ENCODE data around the gene EBF3.
"Not testable (repeated sequence)": the region's sequence is repeated elsewhere in the genome, so short reads cannot be mapped to it uniquely, and the experiment has no call there.

EBF3 gene

GRCh38 chr10:129926066-129927055 is 37.7 kb downstream of the EBF3 start:
- DNase-seq = no peak

DNA sequence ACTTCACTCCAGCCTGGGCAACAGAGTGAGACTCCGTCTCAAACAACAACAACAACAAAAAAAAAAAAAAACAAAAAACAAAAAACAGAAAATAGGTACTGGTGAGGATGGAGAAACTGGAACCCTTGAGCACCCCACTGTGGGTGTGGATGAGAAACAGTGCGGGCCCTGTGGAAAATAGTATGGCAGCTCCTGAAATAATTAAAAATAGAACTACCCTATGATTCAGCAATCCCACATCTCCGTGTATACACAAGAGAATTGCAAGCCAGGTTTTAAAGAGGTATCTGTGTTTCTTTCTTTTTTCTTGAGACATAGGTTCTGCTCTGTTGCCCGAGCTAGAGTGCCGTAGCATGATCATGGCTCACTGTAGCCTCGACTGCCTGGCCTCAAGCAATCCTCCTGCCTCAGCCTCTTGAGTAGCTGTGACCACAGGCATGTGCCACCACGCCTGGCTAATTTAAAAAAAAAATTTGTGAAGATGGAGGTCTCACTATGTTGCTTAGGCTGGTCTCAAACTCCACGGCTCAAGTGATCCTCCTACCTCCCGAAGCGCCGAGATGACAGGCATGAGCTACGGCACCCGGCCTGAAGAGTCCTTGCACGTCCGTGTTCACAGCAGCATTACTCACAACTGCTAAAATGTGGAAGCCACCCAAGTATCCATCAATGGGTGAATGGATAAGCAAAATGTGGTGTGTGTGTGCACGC is 39.5 kb downstream of the EBF3 start:
- DNase-seq = no peak

DNA sequence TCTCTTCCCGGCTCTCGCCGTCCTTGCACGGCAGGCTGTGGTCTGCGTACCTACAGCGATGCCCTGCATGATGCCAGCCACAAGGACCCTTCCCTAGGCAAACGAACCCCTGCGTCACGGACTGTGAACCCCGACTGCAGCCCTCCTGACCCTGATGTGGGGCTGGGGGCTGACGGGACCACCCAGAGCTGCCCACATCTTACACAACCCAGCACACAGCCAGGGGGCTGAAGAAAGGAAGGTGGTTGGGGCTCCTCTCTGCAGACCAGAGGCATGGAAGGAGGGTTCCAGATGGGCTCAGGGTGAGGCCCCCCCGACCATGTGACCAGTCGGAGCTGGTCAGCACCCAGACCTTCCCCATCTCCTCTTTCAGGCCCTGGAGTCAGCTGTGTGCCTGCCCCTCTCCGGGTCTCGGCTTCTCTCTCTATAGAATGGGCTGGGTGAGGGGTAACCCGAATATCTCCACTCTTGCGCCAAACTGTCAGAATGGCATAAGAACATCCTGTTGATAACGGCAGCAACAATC is 41.4 kb downstream of the EBF3 start:
- DNase-seq = no peak

DNA sequence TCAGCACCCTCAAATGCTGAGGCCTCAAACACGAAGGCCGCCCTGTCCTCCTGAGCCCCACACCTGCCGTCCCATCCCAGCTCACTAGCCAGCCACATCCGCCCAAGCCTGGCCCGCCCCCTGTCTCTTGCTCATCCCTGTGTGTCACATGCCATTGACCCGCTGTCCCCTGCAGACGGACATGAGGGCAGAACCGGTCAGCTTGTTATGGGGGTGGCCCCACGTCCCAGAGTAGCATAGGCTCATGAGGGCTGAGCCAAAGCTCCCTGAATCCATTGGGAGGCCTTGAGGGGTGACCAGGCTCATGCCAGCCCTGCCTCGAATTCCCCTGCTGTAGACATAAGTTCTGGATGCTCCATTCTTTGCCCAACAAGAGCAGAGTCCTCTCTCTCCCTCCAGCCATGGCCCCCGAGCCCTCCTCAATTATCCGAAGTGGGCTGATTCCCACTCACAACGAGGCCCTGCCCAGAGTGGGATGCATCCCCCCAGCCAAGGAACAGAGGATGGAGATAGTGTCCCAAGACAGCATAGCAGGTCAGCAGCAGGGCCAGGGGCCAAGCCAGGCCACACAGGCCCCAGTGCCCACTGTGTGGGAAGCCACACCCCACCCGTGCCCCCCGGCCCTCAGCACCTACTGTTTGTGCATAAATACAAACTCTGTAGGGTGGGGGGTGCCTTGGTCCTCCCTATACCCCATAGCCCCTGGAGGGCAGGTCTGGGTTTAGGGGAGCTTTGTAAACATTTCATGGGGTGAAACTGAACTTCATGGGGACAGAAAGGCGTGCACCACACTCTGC is 42.1 kb downstream of the EBF3 start:
- DNase-seq = no peak

DNA sequence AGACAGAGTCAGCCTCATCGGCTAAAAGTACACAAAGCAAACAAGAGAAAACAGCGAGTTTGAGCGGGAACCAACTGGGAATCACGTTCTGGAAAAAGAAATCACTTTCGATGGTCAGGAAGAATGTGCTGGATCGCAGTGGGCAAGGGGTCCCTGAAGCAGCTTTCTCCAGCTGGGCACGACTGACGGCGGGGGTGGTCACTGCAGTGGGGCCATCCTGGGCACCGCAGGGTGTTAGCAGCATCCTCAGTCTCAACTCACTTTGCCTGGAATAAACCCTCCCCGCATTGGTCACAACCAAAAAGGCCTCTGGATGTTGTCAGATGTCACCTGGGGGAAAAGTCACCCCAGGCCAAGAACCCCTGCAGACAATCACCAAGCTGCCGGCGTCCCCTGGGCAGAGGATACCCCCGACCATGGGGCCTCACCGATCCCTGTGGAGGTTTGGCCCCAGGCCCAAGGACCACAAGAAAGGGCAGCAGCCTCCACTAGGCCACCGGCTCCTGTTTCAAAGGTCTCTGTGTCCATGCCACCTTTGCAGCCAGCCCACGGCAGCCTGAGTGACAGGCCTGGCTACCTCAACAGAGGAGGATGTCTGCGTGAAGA is 42.9 kb downstream of the EBF3 start:
- no peak for DNase-seq

DNA sequence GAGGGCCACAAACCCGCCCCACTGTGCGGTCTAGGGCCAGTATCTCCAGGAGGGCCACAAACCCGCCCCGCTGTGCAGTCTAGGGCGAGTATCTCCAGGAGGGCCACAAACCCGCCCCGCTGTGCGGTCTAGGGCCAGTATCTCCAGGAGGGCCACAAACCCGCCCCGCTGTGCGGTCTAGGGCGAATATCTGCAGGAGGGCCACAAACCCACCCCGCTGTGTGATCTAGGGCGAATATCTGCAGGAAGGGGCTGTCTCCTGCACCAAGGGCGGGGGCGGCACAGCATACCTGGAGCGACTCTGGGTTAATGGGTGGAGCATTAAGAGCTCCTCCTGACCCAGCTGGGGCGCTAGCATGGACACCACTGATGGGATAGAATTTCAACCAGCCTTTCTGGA is 43.9 kb downstream of the EBF3 start:
- DNase-seq = not testable (repeated sequence)

GRCh38 chr10:129919358-129919757 is 44.7 kb downstream of the EBF3 start:
- DNase-seq = no peak

DNA sequence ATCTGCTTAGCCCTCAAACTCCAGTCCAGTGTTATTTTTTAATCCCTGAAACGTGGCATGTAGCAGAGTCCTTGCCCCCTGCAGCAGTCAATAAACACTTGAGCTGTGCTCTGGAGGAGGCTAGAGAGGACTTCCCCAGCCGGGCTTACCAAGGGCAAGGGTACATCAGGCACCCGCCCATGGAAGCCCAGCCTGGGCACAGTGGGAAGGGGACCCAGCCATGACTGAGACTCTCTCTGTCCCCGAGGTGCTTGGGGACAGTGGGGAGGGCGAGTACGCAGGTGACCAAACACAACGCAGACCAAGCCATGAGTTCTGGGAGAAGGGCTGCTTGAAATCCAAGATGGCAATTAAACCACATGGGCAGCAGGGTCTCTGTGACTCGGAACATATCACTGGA is 45.2 kb downstream of the EBF3 start:
- DNase-seq = no peak

GRCh38 chr10:129918401-129918800 is 45.7 kb downstream of the EBF3 start:
- no peak for DNase-seq

GRCh38 chr10:129917936-129918335 is 46.1 kb downstream of the EBF3 start:
- DNase-seq = no peak

DNA sequence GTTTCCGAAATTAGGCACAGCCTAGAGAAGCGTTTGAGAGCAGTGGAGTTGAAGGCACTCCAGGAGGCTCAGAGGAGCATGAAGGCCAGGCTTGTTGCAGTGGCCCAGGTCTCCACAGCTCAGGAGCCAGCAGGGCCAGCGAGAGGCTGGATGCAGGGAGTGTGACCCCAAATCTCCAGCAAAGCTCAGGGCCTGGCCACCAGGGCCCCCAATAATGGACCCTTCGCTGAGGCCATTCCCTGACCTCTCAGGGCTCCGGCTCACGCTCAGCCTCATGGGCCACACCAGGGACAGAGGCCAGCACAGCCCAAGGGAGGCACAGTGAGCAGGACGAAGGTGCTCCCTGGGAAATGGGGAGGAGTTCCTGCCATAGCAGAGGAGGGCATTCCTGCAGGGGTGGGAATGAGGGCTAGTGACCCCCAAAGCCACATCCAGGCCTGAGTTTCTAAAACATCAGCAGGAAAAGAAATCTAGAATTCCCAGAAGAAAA is 47.5 kb downstream of the EBF3 start:
- DNase-seq = no peak

- no peak for DNase-seq
Observed at GRCh38 chr10:129915526-129916378, 48.3 kb downstream of the EBF3 start.

DNA sequence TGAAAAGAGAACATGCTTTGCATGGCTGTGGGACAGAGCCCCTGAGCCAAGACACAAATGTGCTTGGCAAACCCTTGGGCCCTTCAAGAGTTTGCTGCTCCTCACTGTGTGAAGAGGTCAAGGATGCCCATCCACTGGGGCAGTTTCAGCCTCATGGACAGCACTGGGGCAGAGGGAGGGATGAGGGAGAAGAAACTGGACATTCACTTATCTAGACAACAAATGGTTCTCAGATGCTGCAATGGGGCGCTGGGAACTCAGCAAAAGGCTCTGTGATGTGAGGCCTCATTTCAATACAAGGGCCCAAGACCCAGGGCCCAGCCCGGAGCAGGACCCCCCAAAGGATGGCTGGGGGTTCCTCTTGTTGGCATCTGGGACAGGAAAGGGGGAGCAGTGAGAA is 49.1 kb downstream of the EBF3 start:
- DNase-seq = no peak

DNA sequence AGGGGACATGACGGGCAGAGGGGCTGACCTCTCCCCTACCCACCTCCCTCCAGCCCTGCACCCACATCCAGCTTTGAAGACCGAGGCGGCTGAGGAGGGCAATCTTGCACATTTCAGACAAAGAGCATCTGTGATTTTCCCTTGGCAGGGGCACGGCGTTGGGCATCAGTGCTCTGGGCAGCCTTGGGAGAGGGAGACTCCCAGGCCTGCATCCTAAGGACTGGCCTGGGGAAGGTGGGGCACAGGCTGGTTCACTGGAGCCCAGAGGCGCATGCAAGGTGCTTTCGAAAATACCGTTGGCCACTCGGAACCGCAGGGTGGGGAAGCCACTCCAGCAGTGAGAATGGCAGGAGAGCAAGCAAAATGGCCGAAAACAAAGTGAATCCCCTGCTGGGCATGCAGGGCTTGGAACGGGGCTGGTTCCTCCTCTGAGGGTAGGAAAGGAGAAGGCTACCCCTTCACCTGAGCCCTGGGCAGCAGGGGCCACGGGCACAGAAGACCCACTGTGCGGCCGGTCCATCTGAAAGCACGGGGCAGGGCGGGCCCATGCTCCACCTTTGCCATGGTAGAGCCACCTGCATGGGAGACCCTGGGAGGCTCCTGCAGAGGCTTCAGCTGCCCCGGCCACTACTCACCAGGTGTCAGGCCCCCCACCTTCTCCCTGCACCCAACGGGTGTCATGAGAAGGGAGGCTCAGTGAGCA is 49.8 kb downstream of the EBF3 start:
- no peak for DNase-seq

- peak; percentile 67 for DNase-seq
Observed at GRCh38 chr10:129912986-129913695, 50.9 kb downstream of the EBF3 start.

DNA sequence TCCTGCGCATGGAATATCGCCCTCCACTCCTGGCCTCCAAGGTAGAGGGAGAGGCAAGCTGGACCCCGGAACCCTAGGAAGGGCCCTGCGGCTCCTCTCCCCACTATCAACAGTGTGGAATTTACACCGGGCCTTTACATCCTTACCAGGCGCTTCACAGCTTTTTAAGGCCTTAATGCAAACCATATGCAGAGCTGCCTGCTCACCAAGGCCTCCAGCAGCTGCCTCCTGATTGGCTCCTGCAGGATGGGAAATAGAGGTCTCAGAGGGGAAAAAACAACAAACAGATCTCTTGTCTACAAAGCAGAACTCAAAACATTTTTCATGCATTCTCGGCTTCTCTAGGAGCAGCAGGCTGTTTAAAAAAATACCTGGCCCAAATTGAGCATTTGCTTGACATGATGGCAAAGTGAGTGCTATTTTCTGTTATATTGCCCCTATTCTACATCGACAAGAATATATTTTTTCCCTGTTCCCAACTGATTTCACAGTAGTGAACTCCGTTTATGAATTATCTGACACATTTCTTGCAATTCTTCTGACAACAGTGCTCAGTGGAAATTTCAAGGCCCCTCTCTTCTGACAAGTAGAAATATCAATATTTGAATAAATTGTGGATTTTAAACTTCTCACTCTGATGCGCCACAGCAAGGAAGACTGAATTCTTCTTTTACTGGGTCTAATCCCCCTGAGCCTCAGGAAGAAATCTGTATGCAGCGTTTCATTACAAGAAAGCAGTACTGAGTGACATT is 51.7 kb downstream of the EBF3 start:
- DNase-seq = peak; percentile 64

GRCh38 chr10:129911451-129912165 is 52.5 kb downstream of the EBF3 start:
- no peak for DNase-seq

- DNase-seq = no peak
Observed at GRCh38 chr10:129910861-129911260, 53.2 kb downstream of the EBF3 start.
